ENCODE data around the gene WRAP53. TPM values are rescaled to one million over a fixed set of nuclear protein-coding genes. Genes with fewer than 3 reads are reported as not detected.

The WRAP53 gene
- total and polyA plus RNA-seq, 10 of the 15 experiments (the other 5 are each of a cell fraction or from before 2014, with no cell fraction given) = 1.9 to 42.0 (median 21.9) TPM

GRCh38 chr17:7647018-7647417 is 41.3 kb upstream of the WRAP53 start:
- POLR2A ChIA-PET = interaction anchor here (0.7 kb wide), 1 partner anchor 122 kb away, joined by 3 read pairs; no protein-coding TSS in a partner anchor

More at GRCh38 chr17:7647018-7647417, 41.3 kb upstream of the WRAP53 start:
- H2AFZ ChIP-seq (ENCODE audit: control insufficient read depth, low read depth, low read length) = no peak overlapping the region
- WGBS (ENCODE audit: insufficient coverage, insufficient replicate concordance, low lambda C conversion rate, missing lambda C conversion rate) = 4% methylated on average over 4 of the region's 4 CpGs
- peaks cover 3% of the 10 kb centered on the region; the same call in 1 of the 2 replicates for H3K4me1 ChIP-seq (ENCODE audit: control insufficient read depth, insufficient read depth, low read length)
- H3K9me3 ChIP-seq (replicated peaks; ENCODE audit: control insufficient read depth, insufficient read depth, low read length) = no peaks in the 10 kb centered on the region
- no peak for DNase-seq (ENCODE audit: low read depth, low spot score)
- ChIA-PET SMC1A (ENCODE audit: uncharacterized antibody, unreplicated experiment) (interaction anchor here (1.1 kb wide), 1 partner anchor 35 kb away, joined by 3 read pairs; no protein-coding TSS in a partner anchor), CTCF (interaction anchor here (1.6 kb wide), 1 partner anchor 15 kb away, joined by 5 read pairs; no protein-coding TSS in a partner anchor), RAD21 (ENCODE audit: unreplicated experiment) (no interaction called here)
- H3K27me3 ChIP-seq (replicated peaks in 1 of 2; ENCODE audit: control insufficient read depth in 2 of 2, insufficient read depth in 2 of 2, low read length in 1 of 2) = peaks cover 5 to 8% of the 10 kb centered on the region in 2 experiments
- H3K36me3 ChIP-seq (ENCODE audit: control insufficient read depth in 2 of 2, insufficient read depth in 2 of 2, low read length in 1 of 2) = no peaks in the 10 kb centered on the region
- H3K27ac ChIP-seq (ENCODE audit: control insufficient read depth, insufficient read depth) = no peak overlapping the region
- H3K4me2 ChIP-seq (ENCODE audit: control insufficient read depth, insufficient read depth) = no peak overlapping the region
- H3K4me3 ChIP-seq = no peak overlapping the region
- no peak for TF ChIP-seq NR2C1 (IDR thresholded peaks at IDR 0.05)
- TF ChIP-seq SIN3A (IDR thresholded peaks at IDR 0.05; ENCODE audit: low read depth, low read length) = no peak
- no peak for TF ChIP-seq MLLT1 (IDR thresholded peaks at IDR 0.05)
- TF ChIP-seq EP300 (IDR thresholded peaks at IDR 0.05; ENCODE audit: borderline replicate concordance in 1 of 2, control insufficient read depth in 1 of 2, low read depth in 2 of 2, low read length in 2 of 2) = no peak
- TF ChIP-seq ESRRA (IDR thresholded peaks at IDR 0.05; ENCODE audit: low read length) = no peak
- TF ChIP-seq PRDM15 (CRISPR knock-in tag; IDR thresholded peaks at IDR 0.05) = no peak
- BruUV-seq (replicated peaks) = no TSS peak
- intact Hi-C loops (cut with micrococcal nuclease; ENCODE audit: unreplicated experiment) (no loop called here), in situ Hi-C loops (cut with MboI) (no loop called here)
- H4K20me1 ChIP-seq (ENCODE audit: control insufficient read depth, insufficient read depth) = no peaks in the 10 kb centered on the region
- FAIRE-seq = no peak
- H3K9ac ChIP-seq (ENCODE audit: control insufficient read depth, insufficient read depth, low read length) = no peak overlapping the region
- ATAC-seq = no peak
- H3K79me2 ChIP-seq (ENCODE audit: control insufficient read depth, insufficient read depth, low read length) = no peaks in the 10 kb centered on the region
